H9 (cell line): ENCODE data around the gene TBX1. TPM values are rescaled to one million over a fixed set of nuclear protein-coding genes. Genes with fewer than 3 reads are reported as not detected.

Source experiments
- DNase-seq: peaks from one replicate; pipeline ENCODE4 v3.0.0-alpha.2; 2017
- H2AFZ ChIP-seq: one replicate; pipeline ENCODE4 v1.6.1; 2013; ENCODE audit warnings: mild to moderate bottlenecking, low read length, control low read depth, moderate library complexity
- H2AK5ac ChIP-seq: 2 replicates; pipeline ENCODE4 v1.6.1; 2013; ENCODE audit warnings: low read length, control low read depth, mixed read lengths; ENCODE audit not compliant: insufficient read length
- H2BK120ac ChIP-seq: one replicate; pipeline ENCODE4 v1.6.1; 2013; ENCODE audit warnings: low read depth, mild to moderate bottlenecking, low read length, control low read depth, inconsistent platforms; ENCODE audit not compliant: poor library complexity, severe bottlenecking
- H2BK12ac ChIP-seq: 2 replicates; pipeline ENCODE4 v1.6.1; 2013; ENCODE audit warnings: low read length, control low read depth, mixed read lengths, low read depth; ENCODE audit not compliant: insufficient read length
- H2BK15ac ChIP-seq: 2 replicates; pipeline ENCODE4 v1.6.1; 2013; ENCODE audit warnings: low read depth, low read length, control low read depth
- H2BK20ac ChIP-seq: one replicate; pipeline ENCODE4 v1.6.1; 2013; ENCODE audit warnings: low read depth, mild to moderate bottlenecking, low read length, control low read depth, inconsistent platforms; ENCODE audit not compliant: poor library complexity, severe bottlenecking
- H2BK5ac ChIP-seq: 2 replicates; pipeline ENCODE4 v1.6.1; 2013; ENCODE audit warnings: low read length, control low read depth, mixed read lengths; ENCODE audit not compliant: insufficient read length
- H3K14ac ChIP-seq: 2 replicates; pipeline ENCODE4 v1.6.1; 2013; ENCODE audit warnings: low read length, control low read depth; ENCODE audit not compliant: insufficient read depth
- H3K18ac ChIP-seq: 2 replicates; pipeline ENCODE4 v1.6.1; 2013; ENCODE audit warnings: low read depth, mild to moderate bottlenecking, mixed read lengths, low read length, control low read depth; ENCODE audit not compliant: insufficient read length
- H3K23ac ChIP-seq: 2 replicates; pipeline ENCODE4 v1.6.1; 2013; ENCODE audit warnings: low read length, control low read depth, mixed read lengths, low read depth; ENCODE audit not compliant: insufficient read length
- H3K23me2 ChIP-seq: 2 replicates; pipeline ENCODE4 v1.6.1; 2013; ENCODE audit warnings: low read depth, mild to moderate bottlenecking, mixed read lengths, low read length, control low read depth; ENCODE audit not compliant: insufficient read length, poor library complexity, severe bottlenecking
- H3K27ac ChIP-seq: 2 replicates; pipeline ENCODE4 v1.5.1; 2013; ENCODE audit warnings: low read length, control low read depth, mixed read lengths, low read depth; ENCODE audit not compliant: insufficient read length
- H3K27me3 ChIP-seq: 2 replicates; pipeline ENCODE4 v1.6.1; 2013; ENCODE audit warnings: low read length, control low read depth, inconsistent platforms; ENCODE audit not compliant: insufficient read depth
- H3K4ac ChIP-seq: 2 replicates; pipeline ENCODE4 v1.6.1; 2013; ENCODE audit warnings: low read depth, mild to moderate bottlenecking, control low read depth, inconsistent platforms, low read length, moderate library complexity
- H3K4me1 ChIP-seq: 2 replicates; pipeline ENCODE4 v1.6.1; 2013; ENCODE audit warnings: low read length, control low read depth, inconsistent platforms; ENCODE audit not compliant: insufficient read depth
- H3K4me2 ChIP-seq: 2 replicates; pipeline ENCODE4 v1.6.1; 2013; ENCODE audit warnings: low read length, control low read depth, mixed read lengths; ENCODE audit not compliant: insufficient read length, insufficient read depth
- H3K56ac ChIP-seq: 2 replicates; pipeline ENCODE4 v1.6.1; 2013; ENCODE audit warnings: low read depth, mild to moderate bottlenecking, mixed read lengths, low read length, control low read depth; ENCODE audit not compliant: insufficient read length
- H3K79me1 ChIP-seq: 2 replicates; pipeline ENCODE4 v1.6.1; 2013; ENCODE audit warnings: low read depth, mild to moderate bottlenecking, moderate library complexity, low read length, control low read depth, inconsistent platforms; ENCODE audit not compliant: insufficient read depth, poor library complexity, severe bottlenecking
- H3K79me2 ChIP-seq: 2 replicates; pipeline ENCODE4 v1.6.1; 2013; ENCODE audit warnings: low read length, control low read depth, inconsistent platforms; ENCODE audit not compliant: insufficient read depth
- H3K9ac ChIP-seq: 2 replicates; pipeline ENCODE4 v1.6.1; 2013; ENCODE audit warnings: low read length, control low read depth, mixed read lengths; ENCODE audit not compliant: insufficient read length; ENCODE audit errors: extremely low read depth
- H3K9me3 ChIP-seq: one replicate; pipeline ENCODE4 v1.6.1; 2013; ENCODE audit warnings: low read depth, low read length, inconsistent platforms; ENCODE audit not compliant: control insufficient read depth
- H3T11ph ChIP-seq: one replicate; pipeline ENCODE4 v1.6.1; 2013; ENCODE audit warnings: mild to moderate bottlenecking, low read length, control low read depth, inconsistent platforms
- H4K20me1 ChIP-seq: one replicate; pipeline ENCODE4 v1.6.1; 2013; ENCODE audit not compliant: control insufficient read depth, insufficient read length, insufficient read depth
- H4K5ac ChIP-seq: 2 replicates; pipeline ENCODE4 v1.6.1; 2013; ENCODE audit warnings: low read depth, mild to moderate bottlenecking, mixed read lengths, low read length, control low read depth; ENCODE audit not compliant: insufficient read length
- H4K8ac ChIP-seq: replicated peaks from 2 replicates; pipeline ENCODE4 v1.6.1; 2013; ENCODE audit warnings: low read length, control low read depth, mixed read lengths, low read depth; ENCODE audit not compliant: insufficient read length
- H4K91ac ChIP-seq: 2 replicates; pipeline ENCODE4 v1.6.1; 2013; ENCODE audit warnings: low read depth, mild to moderate bottlenecking, moderate library complexity, mixed read lengths, low read length, control low read depth; ENCODE audit not compliant: insufficient read length
- H3K27ac Mint-ChIP-seq, 3 experiments: 2 replicates in 2 of 3; 3 replicates in 1 of 3; pipeline ENCODE4 v1.8.0; 2020 to 2021; ENCODE audit warnings: mixed read lengths in 3 of 3, mild to moderate bottlenecking in 1 of 3, moderate library complexity in 1 of 3
- H3K27me3 Mint-ChIP-seq: 2 replicates; pipeline ENCODE4 v1.8.0; 2021; ENCODE audit warnings: low read depth, mild to moderate bottlenecking, moderate library complexity, mixed read lengths
- H3K36me3 Mint-ChIP-seq, 3 experiments: 2 replicates in 2 of 3; 3 replicates in 1 of 3; pipeline ENCODE4 v1.8.0; 2020 to 2021; ENCODE audit warnings: low read depth in 3 of 3, mixed read lengths in 3 of 3; ENCODE audit not compliant: insufficient read depth in 1 of 3
- H3K4me1 Mint-ChIP-seq, 2 experiments: 2 replicates each; pipeline ENCODE4 v1.8.0; 2020; ENCODE audit warnings: mixed read lengths in 2 of 2
- H3K4me3 Mint-ChIP-seq, 2 experiments: 2 replicates in 1 of 2; 3 replicates in 1 of 2; pipeline ENCODE4 v1.8.0; 2020 to 2021; ENCODE audit warnings: mild to moderate bottlenecking in 2 of 2, mixed read lengths in 2 of 2, moderate library complexity in 1 of 2
- H3K9me3 Mint-ChIP-seq, 2 experiments: 2 replicates in 1 of 2; 3 replicates in 1 of 2; pipeline ENCODE4 v1.8.0; 2020; ENCODE audit warnings: mild to moderate bottlenecking in 2 of 2, mixed read lengths in 2 of 2, moderate library complexity in 1 of 2
- WGBS: extraction: QIAGEN DNeasy Blood & Tissue Kit; methylation state at CpG from one replicate; pipeline ENCODE4 v1.1.7; 2013; ENCODE audit warnings: missing lambda C conversion rate, low lambda C conversion rate, mixed read lengths; ENCODE audit not compliant: insufficient read length; ENCODE audit errors: extremely low coverage; 5-methylcytosine and 5-hydroxymethylcytosine counted together
- total RNA-seq: library from RNA; stranded (reverse); gene quantifications from 2 replicates; pipeline ENCODE4 v1.2.1, GENCODE V29; 2021
- TF ChIP-seq, protein P1 (sequence below): fragments of 200-600 bp; sonication (generic); conservative IDR thresholded peaks from 3 replicates; pipeline ENCODE4 v1.8.0; 2021; ENCODE audit warnings: antibody characterized with exemption, mild to moderate bottlenecking

TBX1 gene
- total RNA-seq, 1 experiment from 2014 or later: 2.2 TPM

DNA sequence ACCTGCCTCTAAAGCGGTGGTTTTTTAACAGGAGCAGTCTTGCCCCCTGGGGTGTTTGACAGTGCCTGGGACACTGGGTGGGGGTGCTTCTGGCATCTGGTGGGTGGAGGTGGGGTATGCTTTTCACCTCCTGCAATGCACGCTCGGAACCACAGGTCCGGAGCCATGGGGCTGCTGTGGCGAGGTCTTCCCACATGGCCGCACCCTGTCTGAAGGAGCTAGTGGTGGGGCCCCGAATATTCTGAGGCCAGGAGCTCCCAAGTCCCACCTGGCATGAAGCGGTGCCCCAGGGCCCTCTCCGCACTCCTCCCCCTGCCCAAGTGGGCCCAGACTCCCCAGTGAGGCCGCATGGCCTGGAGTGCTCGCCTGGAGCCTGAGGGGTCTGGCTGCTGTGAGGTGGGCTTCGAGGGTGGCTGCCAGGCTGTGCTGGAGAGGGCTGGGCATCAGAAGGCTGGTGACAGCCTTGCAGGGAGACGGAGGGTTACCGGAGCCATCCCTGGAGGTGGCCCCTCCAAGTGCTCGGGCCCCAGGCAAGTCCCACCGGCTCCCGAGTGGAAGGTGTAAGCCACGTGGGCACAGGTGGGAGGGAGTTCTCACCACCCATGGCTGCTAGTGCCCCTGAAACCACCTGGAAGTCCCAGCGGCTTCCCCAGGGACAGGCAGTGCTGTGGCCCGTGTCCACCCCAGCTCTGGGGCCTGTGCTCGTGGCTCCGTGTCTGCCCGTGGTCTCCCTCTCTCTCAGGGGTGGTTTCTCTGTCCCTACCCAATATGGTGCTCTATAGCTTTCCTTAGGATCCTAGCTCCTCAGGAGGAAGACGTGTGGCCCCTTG is 15.1 kb downstream of the TBX1 start:
- no CpG with 5 or more reads among the region's 24 CpGs for WGBS
- H3K56ac ChIP-seq: no peak overlapping the region
- H3K4me2 ChIP-seq: no peak overlapping the region
- H3K27ac ChIP-seq: no peak overlapping the region
- no peak overlapping the region for H2AFZ ChIP-seq
- Mint-ChIP-seq H3K36me3 (no peaks in the 10 kb centered on the region), H3K4me3 (no peak overlapping the region), H3K27me3 (peaks cover 64% of the 10 kb centered on the region), H3K27ac (no peak overlapping the region), H3K4me1 (peaks cover 9 to 10% of the 10 kb centered on the region in 2 experiments), H3K9me3 (no peaks in the 10 kb centered on the region)
- TF ChIP-seq, protein P1, sequence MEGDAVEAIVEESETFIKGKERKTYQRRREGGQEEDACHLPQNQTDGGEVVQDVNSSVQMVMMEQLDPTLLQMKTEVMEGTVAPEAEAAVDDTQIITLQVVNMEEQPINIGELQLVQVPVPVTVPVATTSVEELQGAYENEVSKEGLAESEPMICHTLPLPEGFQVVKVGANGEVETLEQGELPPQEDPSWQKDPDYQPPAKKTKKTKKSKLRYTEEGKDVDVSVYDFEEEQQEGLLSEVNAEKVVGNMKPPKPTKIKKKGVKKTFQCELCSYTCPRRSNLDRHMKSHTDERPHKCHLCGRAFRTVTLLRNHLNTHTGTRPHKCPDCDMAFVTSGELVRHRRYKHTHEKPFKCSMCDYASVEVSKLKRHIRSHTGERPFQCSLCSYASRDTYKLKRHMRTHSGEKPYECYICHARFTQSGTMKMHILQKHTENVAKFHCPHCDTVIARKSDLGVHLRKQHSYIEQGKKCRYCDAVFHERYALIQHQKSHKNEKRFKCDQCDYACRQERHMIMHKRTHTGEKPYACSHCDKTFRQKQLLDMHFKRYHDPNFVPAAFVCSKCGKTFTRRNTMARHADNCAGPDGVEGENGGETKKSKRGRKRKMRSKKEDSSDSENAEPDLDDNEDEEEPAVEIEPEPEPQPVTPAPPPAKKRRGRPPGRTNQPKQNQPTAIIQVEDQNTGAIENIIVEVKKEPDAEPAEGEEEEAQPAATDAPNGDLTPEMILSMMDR: no peak
- H3K27me3 ChIP-seq: no peaks in the 10 kb centered on the region
- H2BK12ac ChIP-seq: no peak overlapping the region
- no peak overlapping the region for H2BK120ac ChIP-seq
- no peak overlapping the region for H2BK15ac ChIP-seq
- no peaks in the 10 kb centered on the region for H3K4me1 ChIP-seq
- H3K23me2 ChIP-seq: no peaks in the 10 kb centered on the region
- no peak overlapping the region for H4K8ac ChIP-seq
- H4K5ac ChIP-seq: no peak overlapping the region
- no peak overlapping the region for H2BK20ac ChIP-seq
- no peak overlapping the region for H3K14ac ChIP-seq
- no peak overlapping the region for H4K91ac ChIP-seq
- no peak overlapping the region for H3K18ac ChIP-seq
- H3K79me1 ChIP-seq: no peaks in the 10 kb centered on the region
- H4K20me1 ChIP-seq: no peaks in the 10 kb centered on the region
- no peak overlapping the region for H2AK5ac ChIP-seq
- H3K79me2 ChIP-seq: no peaks in the 10 kb centered on the region
- no peak overlapping the region for H3K9ac ChIP-seq
- no peak overlapping the region for H3T11ph ChIP-seq
- H3K23ac ChIP-seq: no peak overlapping the region
- no peak overlapping the region for H2BK5ac ChIP-seq
- H3K4ac ChIP-seq: no peak overlapping the region
- no peaks in the 10 kb centered on the region for H3K9me3 ChIP-seq
- no peak for DNase-seq
